CD14-positive monocyte (primary cell): Measurements from ENCODE around the gene SRSF12. TPM values are rescaled to one million over a fixed set of nuclear protein-coding genes. Genes with fewer than 3 reads are reported as not detected.

Experiments
- DNase-seq, 3 donors: peaks; one replicate each; pipeline ENCODE4 v3.0.0-alpha.2; 2011 to 2022
- H2AFZ ChIP-seq: 2 replicates; pipeline ENCODE4 v1.6.0; 2012; ENCODE audit warnings: mild to moderate bottlenecking, low read depth, low read length, inconsistent platforms; ENCODE audit not compliant: insufficient read depth, poor library complexity, severe bottlenecking
- H3K27ac ChIP-seq, 2 donors: 1 replicate in 1 of 2; 2 replicates in 1 of 2; pipeline ENCODE4 v1.5.1; 2012 to 2013; ENCODE audit warnings: low read length in 2 of 2, control low read depth in 1 of 2, inconsistent platforms in 1 of 2, low read depth in 1 of 2, mild to moderate bottlenecking in 1 of 2
- H3K27me3 ChIP-seq, 2 donors: one replicate each; pipeline versions ENCODE4 v1.6.0 to v1.6.1; 2011 to 2013; ENCODE audit warnings: low read length in 2 of 2; ENCODE audit not compliant: control insufficient read depth in 2 of 2, insufficient read depth in 2 of 2
- H3K36me3 ChIP-seq, 2 donors: replicated peaks in 1 of 2; 1 replicate in 1 of 2; 2 replicates in 1 of 2; pipeline versions ENCODE4 v1.5.1 to v1.6.1; 2012 to 2013; ENCODE audit warnings: low read length in 2 of 2, control low read depth in 1 of 2, inconsistent platforms in 1 of 2, mild to moderate bottlenecking in 1 of 2; ENCODE audit not compliant: insufficient read depth in 2 of 2, control insufficient read depth in 1 of 2
- H3K4me1 ChIP-seq, 2 donors: 1 replicate in 1 of 2; 2 replicates in 1 of 2; pipeline versions ENCODE4 v1.5.1 to v1.6.1; 2012 to 2013; ENCODE audit warnings: low read length in 2 of 2, control low read depth in 1 of 2, inconsistent platforms in 1 of 2, mild to moderate bottlenecking in 1 of 2, moderate library complexity in 1 of 2; ENCODE audit not compliant: insufficient read depth in 2 of 2, control insufficient read depth in 1 of 2
- H3K4me2 ChIP-seq: replicated peaks from 2 replicates; pipeline ENCODE3; 2012; ENCODE audit warnings: low read length, moderate library complexity, mild to moderate bottlenecking; ENCODE audit not compliant: poor library complexity, severe bottlenecking; ENCODE audit errors: extremely low read depth
- H3K4me3 ChIP-seq, 3 experiments: fragments of 200-600 bp in 1 of 3; sonication (generic) in 1 of 3; replicated peaks in 1 of 3; 1 replicate in 2 of 3; 2 replicates in 1 of 3; pipeline ENCODE4 v1.5.1; 2011 to 2013; ENCODE audit warnings: low read length in 3 of 3, mild to moderate bottlenecking in 3 of 3, control low read depth in 2 of 3, low read depth in 2 of 3, inconsistent platforms in 1 of 3, moderate library complexity in 1 of 3
- H3K79me2 ChIP-seq: 2 replicates; pipeline ENCODE4 v1.6.0; 2012; ENCODE audit warnings: mild to moderate bottlenecking, control low read depth, inconsistent platforms, low read length, moderate library complexity; ENCODE audit not compliant: insufficient read depth
- H3K9ac ChIP-seq: 2 replicates; pipeline ENCODE4 v1.6.0; 2017; ENCODE audit warnings: low read length, mild to moderate bottlenecking; ENCODE audit not compliant: insufficient read depth, poor library complexity, severe bottlenecking
- H3K9me3 ChIP-seq, 2 donors: replicated peaks in 1 of 2; 1 replicate in 1 of 2; 2 replicates in 1 of 2; pipeline versions ENCODE4 v1.5.1 to v1.6.1; 2012 to 2013; ENCODE audit warnings: low read length in 2 of 2, control low read depth in 1 of 2; ENCODE audit not compliant: control insufficient read depth in 1 of 2, insufficient read depth in 1 of 2
- H4K20me1 ChIP-seq: 2 replicates; pipeline ENCODE4 v1.6.0; 2012; ENCODE audit warnings: mild to moderate bottlenecking, low read length, control low read depth, moderate library complexity; ENCODE audit not compliant: insufficient read depth
- H3K27ac Mint-ChIP-seq, 7 donors: one replicate each; pipeline ENCODE4 v1.8.0; 2020; ENCODE audit warnings: mild to moderate bottlenecking in 7 of 7, mixed read lengths in 7 of 7, moderate library complexity in 6 of 7, inconsistent platforms in 2 of 7
- H3K27me3 Mint-ChIP-seq, 3 donors: one replicate each; pipeline ENCODE4 v1.8.0; 2021 to 2022; ENCODE audit warnings: low read depth in 3 of 3, mild to moderate bottlenecking in 3 of 3, mixed read lengths in 3 of 3, moderate library complexity in 3 of 3, inconsistent platforms in 1 of 3
- H3K36me3 Mint-ChIP-seq, 2 donors: one replicate each; pipeline ENCODE4 v1.8.0; 2020; ENCODE audit warnings: mixed read lengths in 2 of 2, inconsistent platforms in 1 of 2, mild to moderate bottlenecking in 1 of 2
- H3K4me1 Mint-ChIP-seq: one replicate; pipeline ENCODE4 v1.8.0; 2020; ENCODE audit warnings: mild to moderate bottlenecking, mixed read lengths
- H3K4me3 Mint-ChIP-seq, 2 donors: one replicate each; pipeline ENCODE4 v1.8.0; 2020; ENCODE audit warnings: mild to moderate bottlenecking in 2 of 2, mixed read lengths in 2 of 2, moderate library complexity in 1 of 2
- H3K9me3 Mint-ChIP-seq, 7 donors: one replicate each; pipeline ENCODE4 v1.8.0; 2020 to 2022; ENCODE audit warnings: mixed read lengths in 7 of 7, mild to moderate bottlenecking in 6 of 7, moderate library complexity in 6 of 7, inconsistent platforms in 2 of 7
- CTCF ChIP-seq: fragments of 200-600 bp; IDR thresholded peaks from one replicate; pipeline ENCODE4 v1.8.0; 2022; ENCODE audit warnings: antibody characterized with exemption, mild to moderate bottlenecking
- WGBS: methylation state at CpG from one replicate; pipeline ENCODE4 v1.1.5; 2013; ENCODE audit warnings: missing lambda C conversion rate; ENCODE audit not compliant: insufficient coverage; 5-methylcytosine and 5-hydroxymethylcytosine counted together
- intact Hi-C, 2 donors: fragments of 100-400 bp; cut with micrococcal nuclease; formaldehyde crosslinking; loops; one replicate each; pipeline versions ENCODE4 v1.15.0 to v1.15.1; 2023
- polyA plus RNA-seq, 3 donors: library from polyadenylated mRNA; depleted of rRNA in 1 of 3; unstranded in 2 of 3; stranded (reverse) in 1 of 3; fragments of 300-500 nt in 2 of 3; fragments of >200 nt in 1 of 3; fragmentation: Illumina TruSeq in 2 of 3; gene quantifications; 1 replicate in 2 of 3; 2 replicates in 1 of 3; pipeline ENCODE4 v1.2.3, GENCODE V29; 2012 to 2021

Gene SRSF12
- polyA plus RNA-seq, 3 donors, result 0.04 TPM; not detected in 2

- Mint-ChIP-seq H3K4me1 (peaks cover 13% of the 10 kb centered on the region), H3K27me3 (no peaks in the 10 kb centered on the region), H3K4me3 (peak overlapping the region; percentile 83 to 90), H3K9me3 (no peaks in the 10 kb centered on the region), H3K27ac (peak overlapping the region in 4 of 7 donors; percentile 45 to 65 (median 54)), H3K36me3 (peaks cover 0 to 3% of the 10 kb centered on the region in 2 donors)
- peaks cover 8 to 21% of the 10 kb centered on the region in 2 donors for H3K4me1 ChIP-seq
- H3K4me2 ChIP-seq, result peak overlapping the region; percentile 90
- H3K9me3 ChIP-seq, result no peaks in the 10 kb centered on the region
- H4K20me1 ChIP-seq, result no peaks in the 10 kb centered on the region
- H3K36me3 ChIP-seq, result no peaks in the 10 kb centered on the region
- H3K79me2 ChIP-seq, result peaks cover 40% of the 10 kb centered on the region
- H3K4me3 ChIP-seq, result peak overlapping the region; percentile 33 to 77 (median 72)
- peak overlapping the region; percentile 65 for H3K9ac ChIP-seq
- no peak overlapping the region for H3K27ac ChIP-seq
- WGBS, result 0% methylated on average over 13 of the region's 17 CpGs
- DNase-seq, result peak in 2 of 3 donors; percentile 27 to 39
- intact Hi-C loops, result loop anchor here in 1 of 2 donors (5.0 kb wide), 1 partner anchor 163 kb away; no protein-coding TSS in a partner anchor
- no peak for TF ChIP-seq CTCF
- H2AFZ ChIP-seq, result peak overlapping the region; percentile 88
- H3K27me3 ChIP-seq, result no peaks in the 10 kb centered on the region
Measured at GRCh38 chr6:89145091-89145955, 27.5 kb upstream of the SRSF12 start.

GRCh38 chr6:89144354-89144906 is 26.6 kb upstream of the SRSF12 start:
- DNase-seq, result no peak
- no CpG with 5 or more reads among the region's 2 CpGs for WGBS
- H3K36me3 ChIP-seq, result no peaks in the 10 kb centered on the region
- H3K9ac ChIP-seq, result no peak overlapping the region
- H3K27ac Mint-ChIP-seq, result no peak overlapping the region
- H2AFZ ChIP-seq, result no peak overlapping the region
- no peak for TF ChIP-seq CTCF
- H3K4me2 ChIP-seq, result no peak overlapping the region
- H3K36me3 Mint-ChIP-seq, result peaks cover 0 to under 1% of the 10 kb centered on the region in 2 donors
- no peaks in the 10 kb centered on the region for H3K27me3 ChIP-seq
- peaks cover 33% of the 10 kb centered on the region for H3K79me2 ChIP-seq
- H3K4me3 ChIP-seq, result no peak overlapping the region
- H3K27ac ChIP-seq, result no peak overlapping the region
- no peaks in the 10 kb centered on the region for H3K9me3 Mint-ChIP-seq
- intact Hi-C loops, result no loop called here
- H3K4me1 Mint-ChIP-seq, result peaks cover 13% of the 10 kb centered on the region
- no peaks in the 10 kb centered on the region for H3K9me3 ChIP-seq
- H3K27me3 Mint-ChIP-seq, result no peaks in the 10 kb centered on the region
- H4K20me1 ChIP-seq, result no peaks in the 10 kb centered on the region
- peaks cover 8 to 21% of the 10 kb centered on the region in 2 donors for H3K4me1 ChIP-seq
- H3K4me3 Mint-ChIP-seq, result no peak overlapping the region
